ENCODE results near the gene GON4L. TPM values are rescaled to one million over a fixed set of nuclear protein-coding genes. Genes with fewer than 3 reads are reported as not detected.

GON4L gene
- total RNA-seq, 1 donor from 2014 or later = 89.5 TPM

GRCh38 chr1:155890251-155890650, 33.2 kb upstream of the GON4L start:
- ChIA-PET CTCF (no interaction called here), POLR2A (no interaction called here)
- H3K4me1 Mint-ChIP-seq = no peaks in the 10 kb centered on the region
- no peak overlapping the region for H3K27ac Mint-ChIP-seq
- no peaks in the 10 kb centered on the region for H3K27me3 Mint-ChIP-seq
- DNase-seq (no peak), ATAC-seq (ENCODE audit: low read depth) (no peak)
- no peaks in the 10 kb centered on the region for H3K9me3 Mint-ChIP-seq
- TF ChIP-seq CTCF (IDR thresholded peaks at IDR 0.05) = no peak
- no peaks in the 10 kb centered on the region for H3K36me3 Mint-ChIP-seq (ENCODE audit: low read depth)
- H3K4me3 Mint-ChIP-seq = no peak overlapping the region
- intact Hi-C loops (cut with micrococcal nuclease) = no loop called here

DNA sequence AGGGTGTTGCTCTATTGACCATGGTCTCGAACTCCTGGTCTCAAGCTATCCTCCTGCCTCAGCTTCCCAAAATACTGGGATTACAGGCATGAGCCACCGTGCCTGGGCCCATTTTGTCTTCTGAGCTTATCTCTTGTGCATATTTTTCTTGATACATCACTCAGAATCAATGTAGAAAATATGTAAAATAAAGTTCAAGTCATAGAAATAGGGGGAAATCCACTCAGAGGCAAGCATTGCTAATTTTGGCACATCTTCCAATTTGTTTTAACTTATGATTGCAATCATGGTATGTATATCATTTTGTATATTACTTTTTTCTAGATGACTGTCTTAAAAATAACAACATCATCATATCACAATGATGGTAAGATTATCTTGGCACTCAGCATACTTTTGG, 32.6 kb upstream of the GON4L start:
- CTCF ChIA-PET = no interaction called here

DNA sequence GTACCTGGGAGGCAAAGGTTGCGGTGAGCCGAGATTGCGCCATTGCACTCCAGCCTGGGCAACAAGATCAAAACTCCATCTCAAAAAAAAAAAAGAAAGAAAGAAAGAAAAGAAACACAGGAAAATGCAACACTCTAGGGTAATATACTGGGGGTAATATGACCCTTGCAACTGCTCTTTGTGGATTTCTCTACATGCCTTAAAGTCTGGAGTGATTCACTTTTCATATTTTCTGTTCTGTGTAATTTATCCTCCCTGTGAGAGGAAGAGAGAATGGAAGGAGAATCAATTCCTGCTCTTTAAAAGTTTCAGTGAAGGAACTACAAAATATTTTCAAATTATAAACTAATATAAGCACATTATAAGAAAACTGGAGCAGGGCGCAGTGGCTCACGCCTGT, 31.5 kb upstream of the GON4L start:
- Mint-ChIP-seq H3K27me3 (no peaks in the 10 kb centered on the region), H3K27ac (no peak overlapping the region), H3K36me3 (ENCODE audit: low read depth) (no peaks in the 10 kb centered on the region), H3K4me3 (no peak overlapping the region), H3K4me1 (peaks cover 2% of the 10 kb centered on the region), H3K9me3 (no peaks in the 10 kb centered on the region)
- intact Hi-C loops (cut with micrococcal nuclease) = no loop called here
- no peak for TF ChIP-seq CTCF (IDR thresholded peaks at IDR 0.05)
- ChIA-PET CTCF (no interaction called here), POLR2A (no interaction called here)
- no peak for ATAC-seq (ENCODE audit: low read depth)
- no peak for DNase-seq

More for the DNA sequence above, 32.6 kb upstream of the GON4L start:
- no peak overlapping the region for H3K27ac Mint-ChIP-seq
- no peak overlapping the region for H3K4me3 Mint-ChIP-seq
- ATAC-seq (ENCODE audit: low read depth) (no peak), DNase-seq (no peak)
- no peaks in the 10 kb centered on the region for H3K36me3 Mint-ChIP-seq (ENCODE audit: low read depth)
- no peaks in the 10 kb centered on the region for H3K9me3 Mint-ChIP-seq
- H3K27me3 Mint-ChIP-seq = no peaks in the 10 kb centered on the region
- intact Hi-C loops (cut with micrococcal nuclease) = no loop called here
- POLR2A ChIA-PET = no interaction called here
- TF ChIP-seq CTCF (IDR thresholded peaks at IDR 0.05) = no peak
- no peaks in the 10 kb centered on the region for H3K4me1 Mint-ChIP-seq

GRCh38 chr1:155884982-155885381, 28.0 kb upstream of the GON4L start:
- DNase-seq (no peak), ATAC-seq (ENCODE audit: low read depth) (no peak)
- H3K36me3 Mint-ChIP-seq (ENCODE audit: low read depth) = peaks cover 3% of the 10 kb centered on the region
- H3K27me3 Mint-ChIP-seq = no peaks in the 10 kb centered on the region
- peaks cover 12% of the 10 kb centered on the region for H3K4me1 Mint-ChIP-seq
- no peak overlapping the region for H3K4me3 Mint-ChIP-seq
- CTCF ChIA-PET = no interaction called here
- no peak for TF ChIP-seq CTCF (IDR thresholded peaks at IDR 0.05)
- POLR2A ChIA-PET = interaction anchor here (0.6 kb wide), 1 partner anchor 25 kb away, joined by 4 read pairs; no protein-coding TSS in a partner anchor
- H3K27ac Mint-ChIP-seq = no peak overlapping the region
- intact Hi-C loops (cut with micrococcal nuclease) = no loop called here
- no peaks in the 10 kb centered on the region for H3K9me3 Mint-ChIP-seq

GRCh38 chr1:155884031-155884960, 27.3 kb upstream of the GON4L start:
- Mint-ChIP-seq H3K36me3 (ENCODE audit: low read depth) (peaks cover 3% of the 10 kb centered on the region), H3K27me3 (no peaks in the 10 kb centered on the region), H3K9me3 (no peaks in the 10 kb centered on the region), H3K27ac (no peak overlapping the region), H3K4me3 (no peak overlapping the region), H3K4me1 (peaks cover 12% of the 10 kb centered on the region)
- ChIA-PET CTCF (no interaction called here), POLR2A (interaction anchor here (0.6 kb wide), 2 partner anchors 26 to 123 kb away, joined by 3 to 4 read pairs; no protein-coding TSS in a partner anchor)
- DNase-seq (no peak), ATAC-seq (ENCODE audit: low read depth) (no peak)
- no peak for TF ChIP-seq CTCF (IDR thresholded peaks at IDR 0.05)
- intact Hi-C loops (cut with micrococcal nuclease) = no loop called here

Measured in activated B cell treated with CpG ODN at 0.5 μM for 24 hours (primary cell).